NCI-H187 (cell line): ENCODE measurements around the gene RIPOR2.

Experiments used
- DNase-seq, 2 experiments: peaks; one replicate each; lab custom pipeline; 2025; lab: John Stamatoyannopoulos, UW

Gene RIPOR2

GRCh38 chr6:24935366-24936152 is at the start of gene RIPOR2:
TSS of gene RIPOR2 (minus strand) at chr6:24935960. CDS start at chr6:24935898, 62 bp downstream.
- DNase-seq: no peak

DNA sequence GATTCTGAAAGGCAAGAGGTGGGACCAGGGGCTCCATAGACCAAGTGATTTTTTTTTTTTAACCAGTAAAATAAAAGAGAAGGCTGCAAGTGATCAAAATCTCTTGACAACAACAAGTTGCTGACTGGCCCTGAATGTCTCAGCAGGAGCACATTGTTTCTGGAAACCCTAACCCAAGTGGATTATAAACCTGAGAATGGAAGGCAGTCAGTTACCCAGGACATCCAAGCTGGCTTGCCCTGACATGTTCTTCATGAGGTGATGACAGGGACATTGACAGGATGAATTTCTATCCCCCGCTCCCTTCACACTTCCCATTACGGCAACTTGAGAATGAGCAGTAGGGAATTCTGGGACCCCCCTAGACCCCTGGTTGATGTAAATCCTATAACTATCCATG is 49.6 kb upstream of the RIPOR2 start:
- DNase-seq: peak in 1 of 2 experiments; percentile 4

DNA sequence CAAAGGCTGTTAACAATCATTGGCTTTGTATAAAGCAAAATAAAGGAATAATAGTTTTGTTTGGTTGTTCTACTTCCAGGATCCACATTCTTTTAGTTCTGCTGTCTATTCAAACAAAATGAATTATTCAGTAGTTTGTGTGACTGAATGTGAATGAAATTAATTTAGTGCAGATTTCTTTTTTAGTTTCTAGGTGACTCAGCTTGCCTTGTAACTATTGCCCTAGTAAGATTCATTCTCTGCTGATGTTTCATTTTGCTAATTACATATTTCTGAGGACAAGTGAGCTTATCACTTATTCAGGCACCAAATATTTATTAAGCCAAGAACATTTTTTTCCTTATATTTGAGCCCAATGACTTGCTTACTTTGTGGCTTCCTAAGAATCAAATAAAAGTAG is 46.5 kb upstream of the RIPOR2 start:
- no peak for DNase-seq

- DNase-seq: no peak
These were observed 45.6 kb upstream of the RIPOR2 start for GRCh38 chr6:24981386-24981760.

DNA sequence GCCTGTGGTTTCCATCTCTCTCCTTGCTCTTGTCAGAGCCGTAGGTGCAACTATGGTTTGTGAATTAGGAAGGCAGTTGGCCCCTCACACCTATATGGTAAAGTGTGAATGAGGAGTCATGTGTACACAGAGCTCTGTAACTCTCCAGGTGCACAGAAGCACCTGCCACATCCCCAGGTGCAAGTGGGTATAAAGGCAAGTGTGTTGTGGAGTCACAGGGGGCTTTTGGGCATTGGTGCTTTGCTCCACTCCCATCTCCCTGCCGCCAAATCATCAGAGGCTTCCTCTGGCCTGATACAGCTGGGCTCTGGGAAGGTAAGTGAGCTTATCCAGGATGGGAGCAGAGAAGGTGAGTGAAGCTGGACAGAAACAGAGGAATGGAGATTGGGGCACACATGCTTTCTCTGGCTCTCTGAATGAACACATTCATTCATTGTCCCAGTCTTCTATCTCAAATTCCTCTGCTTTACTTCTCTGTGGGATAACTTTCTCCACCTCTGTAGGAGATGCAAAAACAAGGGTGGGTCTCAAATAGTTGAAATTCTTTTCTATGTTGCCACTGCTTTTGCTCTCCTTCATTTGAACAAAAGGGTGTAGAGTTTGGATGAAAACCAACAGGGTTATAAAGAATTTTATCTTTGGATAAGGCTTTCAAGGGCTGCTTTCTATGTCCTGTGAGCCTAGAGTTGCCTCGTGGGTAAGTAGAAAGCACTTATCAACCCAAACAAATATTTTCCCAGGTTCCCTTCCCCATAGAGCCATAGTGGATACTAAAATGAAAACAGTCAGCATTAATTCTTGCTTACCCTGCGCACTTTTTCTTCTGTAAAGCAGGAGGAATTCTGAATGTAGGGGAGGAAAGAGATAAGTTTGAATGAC is 45.0 kb upstream of the RIPOR2 start:
- DNase-seq: peak; percentile 19 to 45

GRCh38 chr6:24979176-24979575 is 43.4 kb upstream of the RIPOR2 start:
- DNase-seq: no peak

DNA sequence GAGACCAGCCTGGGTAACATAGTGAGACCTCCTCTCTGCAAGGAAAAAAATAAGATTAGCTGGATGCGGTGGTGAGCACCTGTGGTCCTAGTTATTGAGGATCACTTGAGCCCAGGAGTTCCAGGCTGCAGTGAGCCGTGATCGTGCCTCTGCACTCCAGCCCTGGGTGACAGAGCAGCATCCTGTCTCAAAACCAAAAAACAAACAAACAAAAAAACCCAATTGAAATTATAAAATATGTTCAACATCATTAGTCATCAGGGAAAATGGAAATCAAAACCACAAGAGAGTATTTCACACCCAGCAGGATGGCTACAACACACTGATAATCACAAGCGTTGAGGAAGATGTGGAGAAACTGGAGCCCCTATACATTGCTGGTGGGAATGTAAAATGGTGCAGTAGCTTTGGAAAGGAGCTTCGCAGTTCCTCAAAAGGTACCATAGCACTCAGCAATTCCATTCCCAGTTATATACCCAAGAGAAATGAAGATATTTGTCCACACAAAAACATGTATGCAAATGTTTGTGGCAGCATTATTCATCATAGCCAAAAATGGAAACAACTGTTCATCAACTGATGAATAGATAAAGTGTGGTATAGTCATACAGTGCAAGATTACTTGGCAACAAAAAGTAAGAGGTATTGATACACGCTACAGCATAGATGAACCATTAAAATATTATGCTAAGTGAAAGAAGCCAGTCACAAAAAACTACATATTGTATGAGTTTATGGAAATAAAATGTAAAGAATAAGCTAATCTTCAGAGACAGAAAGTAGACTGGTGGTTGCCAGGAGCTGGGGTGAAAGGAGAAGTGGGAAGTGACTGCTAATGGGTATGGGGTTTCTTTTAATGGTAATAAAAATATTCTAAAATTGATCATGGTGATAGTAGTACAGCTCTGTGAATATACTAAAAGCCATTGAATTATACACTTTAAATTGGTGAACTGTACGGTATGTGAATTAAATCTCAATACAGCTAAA is 38.7 kb upstream of the RIPOR2 start:
- DNase-seq: no peak

GRCh38 chr6:24972311-24972958 is 36.7 kb upstream of the RIPOR2 start:
- DNase-seq: no peak

DNA sequence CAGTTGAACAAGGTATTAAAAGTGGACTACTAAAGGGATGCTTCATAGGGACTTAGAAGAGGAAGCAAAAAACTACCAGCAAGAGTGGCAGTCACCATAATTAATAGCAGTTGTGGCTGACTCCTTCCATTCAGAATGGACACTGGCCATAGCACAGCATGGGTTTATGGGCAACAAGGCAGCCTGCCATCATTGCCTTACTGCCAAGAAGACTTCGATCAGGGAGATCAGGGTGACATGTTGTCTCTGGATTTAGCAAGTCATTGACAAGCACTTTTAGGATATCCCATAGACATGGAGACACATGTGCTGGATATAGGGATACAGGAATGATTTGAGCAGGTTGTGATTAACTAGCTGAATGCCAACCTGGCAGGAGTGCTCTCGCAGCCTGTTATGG is 35.3 kb upstream of the RIPOR2 start:
- DNase-seq: no peak

DNA sequence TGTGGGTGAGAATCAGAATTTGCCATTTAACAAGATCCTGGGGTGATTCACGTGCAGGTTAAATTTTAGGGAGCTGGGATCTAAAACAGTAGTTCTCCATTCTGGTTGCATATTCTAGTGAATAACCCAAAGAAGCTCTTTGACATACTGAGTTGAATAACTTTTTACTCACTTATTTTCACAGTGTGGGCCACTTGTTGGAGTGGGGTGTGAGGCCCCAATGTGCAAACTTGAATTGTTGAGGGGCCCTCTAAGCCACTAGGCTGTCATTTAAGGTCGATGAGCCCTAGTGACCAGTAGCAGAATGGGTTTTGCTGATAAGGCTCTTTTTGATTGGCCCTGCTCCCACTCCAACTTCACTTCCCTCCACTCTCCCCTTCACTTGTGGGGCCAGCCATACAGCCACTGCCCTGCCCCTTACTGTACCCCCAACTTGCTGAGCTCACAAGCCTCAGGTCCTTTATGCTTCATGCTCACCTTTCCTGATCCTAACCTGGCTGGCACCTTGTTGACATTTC is 33.6 kb upstream of the RIPOR2 start:
- DNase-seq: no peak

- no peak for DNase-seq
These were observed 33.0 kb upstream of the RIPOR2 start for GRCh38 chr6:24968783-24969182.

DNA sequence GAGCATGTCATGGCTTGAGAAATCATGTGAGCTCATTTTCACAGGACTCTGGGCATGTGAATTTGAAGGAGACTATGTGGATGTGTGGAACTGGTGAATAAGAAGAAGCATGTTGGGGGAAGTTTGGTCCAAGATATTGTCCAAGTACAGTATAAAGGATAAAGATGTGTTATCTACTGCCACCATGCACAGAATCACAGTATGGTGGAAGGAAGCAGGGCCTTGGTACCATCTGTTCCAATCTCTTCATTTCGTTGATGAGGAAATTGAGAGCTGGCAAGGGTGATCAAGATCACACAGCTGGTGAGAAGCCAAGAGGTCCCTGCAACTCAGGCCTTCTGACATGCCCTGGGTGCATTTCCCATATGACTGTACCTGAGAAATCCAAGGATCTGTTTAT is 31.5 kb upstream of the RIPOR2 start:
- no peak for DNase-seq

- no peak for DNase-seq
These were observed 30.6 kb upstream of the RIPOR2 start for GRCh38 chr6:24966381-24966780.

DNA sequence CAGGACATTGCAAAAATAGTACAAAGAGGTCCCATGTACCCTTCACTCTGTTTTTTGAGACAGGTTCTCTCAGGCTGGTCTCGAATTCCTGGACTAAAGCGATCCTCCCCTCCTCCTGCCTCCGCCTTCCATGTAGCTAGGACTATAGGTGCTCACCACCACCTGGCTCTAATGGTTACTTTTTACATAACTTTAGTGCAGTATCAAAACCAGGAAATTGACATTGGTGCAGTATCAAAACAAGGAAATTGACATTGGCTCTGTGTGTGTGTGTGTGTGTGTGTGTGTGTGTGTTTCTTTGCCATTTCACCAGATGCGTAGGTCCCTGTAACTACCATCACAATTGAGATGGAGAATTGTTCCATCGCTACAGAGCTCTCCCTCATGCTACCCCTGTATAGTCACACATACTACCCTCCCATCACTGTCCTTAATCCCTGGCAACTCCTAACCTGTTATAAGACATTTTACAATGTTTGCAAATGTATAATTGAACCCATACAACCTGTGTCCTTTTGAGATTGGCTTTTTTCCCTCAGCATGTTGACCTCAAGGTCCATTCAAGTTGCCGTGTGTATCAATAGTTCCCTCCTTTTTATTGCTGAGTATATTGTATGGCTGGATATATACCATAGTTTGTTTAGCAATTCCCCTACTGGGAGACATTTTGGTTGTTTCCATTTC is 28.3 kb upstream of the RIPOR2 start:
- no peak for DNase-seq

GRCh38 chr6:24963339-24963738 is 27.6 kb upstream of the RIPOR2 start:
- no peak for DNase-seq

DNA sequence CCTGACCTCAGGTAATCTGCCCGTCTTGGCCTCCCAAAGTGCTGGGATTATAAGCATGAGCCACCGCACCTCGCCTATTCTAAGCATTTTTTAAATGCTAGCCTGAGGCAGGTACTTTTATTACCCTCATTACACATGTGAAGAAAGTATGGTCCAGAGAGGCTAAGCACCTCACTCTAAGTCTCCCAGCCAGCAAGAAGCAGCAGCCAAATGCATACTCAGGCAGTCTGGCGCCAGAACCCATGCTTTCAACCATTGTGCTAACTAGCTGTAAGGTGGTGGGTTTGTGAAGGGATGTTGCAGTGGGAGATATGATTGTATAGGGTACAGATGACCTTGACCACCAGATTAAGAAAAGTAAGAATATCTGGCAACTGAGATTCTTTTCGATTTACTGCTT is 26.1 kb upstream of the RIPOR2 start:
- DNase-seq: no peak

DNA sequence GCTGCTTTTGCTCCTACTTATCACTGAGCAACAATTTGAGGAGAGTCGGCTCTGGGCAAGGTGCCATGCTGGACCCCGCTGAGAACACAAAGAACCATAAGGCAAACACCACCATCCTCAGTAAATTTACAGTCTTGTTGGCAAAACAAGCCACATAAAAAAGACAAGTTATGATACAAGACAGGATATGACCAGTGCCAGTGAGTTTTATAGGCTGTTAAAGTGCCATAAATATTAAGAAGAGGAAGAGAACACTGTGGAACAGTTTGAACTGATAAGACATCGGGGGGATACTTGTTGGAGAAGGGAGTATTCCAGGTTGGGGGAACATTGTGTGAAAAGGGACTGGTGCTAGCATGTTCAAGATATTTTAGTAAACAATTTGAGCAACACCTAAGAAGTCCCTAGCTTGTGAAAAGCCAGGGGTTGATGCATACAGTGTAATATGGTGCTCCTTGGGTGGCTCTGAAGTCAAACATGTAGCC is 25.3 kb upstream of the RIPOR2 start:
- DNase-seq: no peak

GRCh38 chr6:24959319-24959718 is 23.6 kb upstream of the RIPOR2 start:
- no peak for DNase-seq

DNA sequence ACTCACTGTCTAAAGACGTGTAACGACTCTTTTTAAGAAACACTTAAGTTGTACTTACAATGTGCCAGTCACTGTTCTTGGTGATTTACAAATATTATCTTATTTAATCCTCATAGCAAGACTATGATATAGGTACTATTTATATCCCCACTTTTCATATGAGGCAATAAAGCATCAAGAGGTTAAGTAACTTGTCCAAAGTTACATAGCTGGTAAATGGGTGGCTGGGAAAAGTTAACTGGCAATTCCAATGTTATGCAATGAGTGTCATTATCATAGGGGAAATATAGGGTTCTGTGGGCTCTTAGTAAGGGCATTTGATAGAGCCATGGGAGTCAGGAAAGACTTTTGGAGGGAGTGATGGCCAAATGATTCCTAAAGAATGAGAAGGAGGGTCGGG is 21.4 kb upstream of the RIPOR2 start:
- DNase-seq: no peak

GRCh38 chr6:24953726-24954125 is 18.0 kb upstream of the RIPOR2 start:
- no peak for DNase-seq
